ENCODE results near the gene NPNT. TPM values are rescaled to one million over a fixed set of nuclear protein-coding genes. Genes with fewer than 3 reads are reported as not detected.
"Not testable (repeated sequence)": the region's sequence is repeated elsewhere in the genome, so short reads cannot be mapped to it uniquely, and the experiment has no call there.

NPNT gene
- total and polyA plus RNA-seq, 12 donors: 1.3 to 61.1 (median 4.5) TPM

DNA sequence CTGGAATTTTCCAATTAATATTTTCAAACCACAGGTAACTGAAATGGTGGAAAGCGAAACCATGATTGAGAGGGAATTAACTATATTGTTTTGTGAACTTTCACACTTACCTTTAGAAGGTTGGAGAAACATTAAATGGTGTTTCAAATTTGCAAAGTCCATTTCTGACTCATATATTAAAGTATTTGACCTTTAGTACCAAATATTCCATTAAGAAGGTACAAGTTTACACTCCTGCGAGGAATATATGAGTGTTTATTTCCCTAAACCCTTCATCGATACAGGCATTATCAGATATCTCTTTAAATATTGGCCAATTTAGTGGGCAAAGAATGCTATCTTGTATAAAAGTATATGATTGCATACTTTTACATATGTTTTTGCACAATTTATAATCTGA, 44.1 kb upstream of the NPNT start:
- intact Hi-C loops (cut with DNase I): no loop called here
- 94 to 99% (median 98%) methylated on average over 3 of the region's 3 CpGs for WGBS, 4 donors
- no peaks in the 10 kb centered on the region for H3K36me3 ChIP-seq (replicated peaks in 1 of 2)
- TF ChIP-seq POLR2A (IDR thresholded peaks at IDR 0.05): no peak
- TF ChIP-seq, protein P1, sequence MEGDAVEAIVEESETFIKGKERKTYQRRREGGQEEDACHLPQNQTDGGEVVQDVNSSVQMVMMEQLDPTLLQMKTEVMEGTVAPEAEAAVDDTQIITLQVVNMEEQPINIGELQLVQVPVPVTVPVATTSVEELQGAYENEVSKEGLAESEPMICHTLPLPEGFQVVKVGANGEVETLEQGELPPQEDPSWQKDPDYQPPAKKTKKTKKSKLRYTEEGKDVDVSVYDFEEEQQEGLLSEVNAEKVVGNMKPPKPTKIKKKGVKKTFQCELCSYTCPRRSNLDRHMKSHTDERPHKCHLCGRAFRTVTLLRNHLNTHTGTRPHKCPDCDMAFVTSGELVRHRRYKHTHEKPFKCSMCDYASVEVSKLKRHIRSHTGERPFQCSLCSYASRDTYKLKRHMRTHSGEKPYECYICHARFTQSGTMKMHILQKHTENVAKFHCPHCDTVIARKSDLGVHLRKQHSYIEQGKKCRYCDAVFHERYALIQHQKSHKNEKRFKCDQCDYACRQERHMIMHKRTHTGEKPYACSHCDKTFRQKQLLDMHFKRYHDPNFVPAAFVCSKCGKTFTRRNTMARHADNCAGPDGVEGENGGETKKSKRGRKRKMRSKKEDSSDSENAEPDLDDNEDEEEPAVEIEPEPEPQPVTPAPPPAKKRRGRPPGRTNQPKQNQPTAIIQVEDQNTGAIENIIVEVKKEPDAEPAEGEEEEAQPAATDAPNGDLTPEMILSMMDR (IDR thresholded peaks at IDR 0.05): no peak
- H3K27me3 ChIP-seq: no peaks in the 10 kb centered on the region
- no peak for DNase-seq
- H3K4me3 ChIP-seq: no peak overlapping the region
- no peak overlapping the region for H3K27ac ChIP-seq
- no peaks in the 10 kb centered on the region for H3K4me1 ChIP-seq (replicated peaks in 1 of 2)
- no peaks in the 10 kb centered on the region for H3K9me3 ChIP-seq (replicated peaks in 1 of 3)

DNA sequence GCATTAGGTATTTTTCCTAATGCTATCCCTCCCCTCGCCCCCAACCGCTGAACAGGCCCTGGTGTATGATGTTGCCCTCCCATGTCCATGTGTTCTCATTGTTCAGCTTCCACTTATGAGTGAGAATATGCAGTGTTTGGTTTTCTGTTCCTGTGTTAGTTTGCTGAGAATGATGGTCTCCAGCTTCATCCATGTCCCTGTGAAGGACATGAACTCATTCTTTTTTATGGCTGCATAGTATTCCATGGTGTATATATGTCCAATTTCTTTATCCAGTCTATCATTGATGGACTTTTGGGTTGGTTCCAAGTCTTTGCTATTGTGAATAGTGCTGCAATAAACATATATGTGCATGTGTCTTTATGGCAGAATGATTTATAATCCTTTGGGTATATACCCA, 43.0 kb upstream of the NPNT start:
- H3K36me3 ChIP-seq (replicated peaks in 1 of 2); H3K27ac ChIP-seq; H3K27me3 ChIP-seq; H3K4me3 ChIP-seq; intact Hi-C loops (cut with DNase I); H3K4me1 ChIP-seq (replicated peaks in 1 of 2); H3K9me3 ChIP-seq (replicated peaks in 1 of 3); DNase-seq: not testable (repeated sequence)
- 93 to 97% (median 95%) methylated on average over 2 of the region's 2 CpGs for WGBS, 4 donors

DNA sequence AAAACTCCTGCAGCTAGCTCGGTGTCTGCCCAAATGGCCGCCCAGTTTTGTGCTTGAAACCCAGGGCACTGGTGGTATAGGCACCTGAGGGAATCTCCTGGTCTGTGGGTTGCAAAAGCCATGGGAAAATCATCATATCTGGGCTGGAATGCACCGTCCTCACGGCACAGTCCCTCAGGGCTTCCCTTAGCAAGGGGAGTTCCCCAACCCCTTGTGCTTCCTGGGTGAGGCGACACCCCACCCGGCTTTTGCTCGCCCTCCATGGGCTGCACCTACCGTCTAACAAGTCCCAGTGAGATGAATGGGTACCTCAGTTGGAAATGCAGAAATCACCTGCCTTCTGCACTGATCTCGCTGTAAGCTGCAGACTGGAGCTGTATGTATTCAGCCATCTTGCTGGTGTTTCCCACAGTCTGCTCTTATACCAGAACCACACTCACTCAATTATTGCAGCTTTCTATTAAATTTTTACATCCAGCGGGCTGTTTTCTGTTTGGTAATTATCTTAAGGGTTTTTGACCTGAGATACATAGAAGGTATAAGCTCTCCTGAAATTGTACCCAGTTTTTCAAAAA, 36.7 kb upstream of the NPNT start:
- Histone ChIP-seq H3K9me3 (replicated peaks in 1 of 3) (no peaks in the 10 kb centered on the region), H3K27ac (no peak overlapping the region), H3K36me3 (replicated peaks in 1 of 2) (no peaks in the 10 kb centered on the region), H3K4me1 (replicated peaks in 1 of 2) (no peaks in the 10 kb centered on the region), H3K4me3 (no peak overlapping the region), H3K27me3 (no peaks in the 10 kb centered on the region)
- 96 to 97% (median 97%) methylated on average over 5 to 10 of the region's 10 CpGs for WGBS, 4 donors
- DNase-seq: no peak
- intact Hi-C loops (cut with DNase I): no loop called here
- TF ChIP-seq, protein P1 (IDR thresholded peaks at IDR 0.05): no peak
- no peak for TF ChIP-seq POLR2A (IDR thresholded peaks at IDR 0.05)

DNA sequence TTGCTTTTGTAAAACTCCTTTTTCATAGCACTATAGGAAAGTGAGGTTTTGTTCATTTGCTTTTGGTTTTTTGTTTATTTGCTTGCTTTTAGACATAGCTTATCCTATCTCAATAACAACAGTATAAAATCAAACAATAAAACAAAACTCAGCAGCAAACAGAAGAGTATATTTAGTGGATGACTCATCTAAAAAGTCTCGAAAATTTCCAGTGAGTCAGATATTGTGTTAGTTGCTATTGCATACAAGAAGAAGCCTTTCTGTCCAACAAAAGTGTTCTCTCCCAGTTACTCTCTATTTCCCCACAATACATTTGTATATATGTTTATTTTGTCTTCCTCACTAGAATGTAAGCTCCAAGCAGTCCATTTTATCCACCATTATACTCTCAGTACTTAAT, 36.0 kb upstream of the NPNT start:
- Histone ChIP-seq H3K27ac (no peak overlapping the region), H3K36me3 (replicated peaks in 1 of 2) (no peaks in the 10 kb centered on the region), H3K4me3 (no peak overlapping the region), H3K4me1 (replicated peaks in 1 of 2) (no peaks in the 10 kb centered on the region), H3K27me3 (no peaks in the 10 kb centered on the region), H3K9me3 (replicated peaks in 1 of 3) (no peaks in the 10 kb centered on the region)
- TF ChIP-seq, protein P1 (IDR thresholded peaks at IDR 0.05): no peak
- no peak for TF ChIP-seq POLR2A (IDR thresholded peaks at IDR 0.05)
- 32 to 70% (median 41%) methylated on average over 1 of the region's 1 CpG for WGBS, 4 donors
- DNase-seq: no peak
- intact Hi-C loops (cut with DNase I): no loop called here

DNA sequence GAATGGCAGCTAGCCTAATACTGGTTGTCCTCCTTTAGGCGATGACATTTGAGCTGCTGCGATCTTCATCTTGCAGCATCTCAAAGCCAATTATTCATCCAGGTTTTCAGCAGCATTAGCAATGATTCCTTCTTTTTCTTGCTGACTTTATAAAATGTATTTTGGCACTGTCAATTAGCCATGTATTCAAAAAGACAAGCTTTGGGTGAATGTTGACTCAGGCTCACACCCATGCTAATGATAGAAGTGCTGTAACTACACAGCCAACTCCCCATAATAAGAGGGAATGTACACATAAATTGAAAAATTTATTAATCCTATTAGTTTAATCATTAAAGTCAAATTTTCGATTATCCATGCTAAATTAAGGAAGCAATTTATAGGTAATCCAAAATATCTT, 24.3 kb upstream of the NPNT start:
- Histone ChIP-seq H3K36me3 (replicated peaks in 1 of 2) (no peaks in the 10 kb centered on the region), H3K27me3 (no peaks in the 10 kb centered on the region), H3K4me3 (no peak overlapping the region), H3K9me3 (replicated peaks in 1 of 3) (no peaks in the 10 kb centered on the region), H3K27ac (no peak overlapping the region), H3K4me1 (replicated peaks in 1 of 2) (no peaks in the 10 kb centered on the region)
- no peak for TF ChIP-seq POLR2A (IDR thresholded peaks at IDR 0.05)
- TF ChIP-seq, protein P1 (IDR thresholded peaks at IDR 0.05): no peak
- intact Hi-C loops (cut with DNase I): no loop called here
- DNase-seq: no peak
- WGBS, 4 donors: 70 to 82% (median 73%) methylated on average over 3 of the region's 3 CpGs

Data from adrenal gland (tissue), 12 donors.